ENCODE measurements around the gene PLK5.
"Not testable (repeated sequence)": the region's sequence is repeated elsewhere in the genome, so short reads cannot be mapped to it uniquely, and the experiment has no call there.

Gene PLK5

GRCh38 chr19:1494115-1494815, 29.6 kb upstream of the PLK5 start:
- TF ChIP-seq, protein P1, sequence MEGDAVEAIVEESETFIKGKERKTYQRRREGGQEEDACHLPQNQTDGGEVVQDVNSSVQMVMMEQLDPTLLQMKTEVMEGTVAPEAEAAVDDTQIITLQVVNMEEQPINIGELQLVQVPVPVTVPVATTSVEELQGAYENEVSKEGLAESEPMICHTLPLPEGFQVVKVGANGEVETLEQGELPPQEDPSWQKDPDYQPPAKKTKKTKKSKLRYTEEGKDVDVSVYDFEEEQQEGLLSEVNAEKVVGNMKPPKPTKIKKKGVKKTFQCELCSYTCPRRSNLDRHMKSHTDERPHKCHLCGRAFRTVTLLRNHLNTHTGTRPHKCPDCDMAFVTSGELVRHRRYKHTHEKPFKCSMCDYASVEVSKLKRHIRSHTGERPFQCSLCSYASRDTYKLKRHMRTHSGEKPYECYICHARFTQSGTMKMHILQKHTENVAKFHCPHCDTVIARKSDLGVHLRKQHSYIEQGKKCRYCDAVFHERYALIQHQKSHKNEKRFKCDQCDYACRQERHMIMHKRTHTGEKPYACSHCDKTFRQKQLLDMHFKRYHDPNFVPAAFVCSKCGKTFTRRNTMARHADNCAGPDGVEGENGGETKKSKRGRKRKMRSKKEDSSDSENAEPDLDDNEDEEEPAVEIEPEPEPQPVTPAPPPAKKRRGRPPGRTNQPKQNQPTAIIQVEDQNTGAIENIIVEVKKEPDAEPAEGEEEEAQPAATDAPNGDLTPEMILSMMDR (IDR thresholded peaks at IDR 0.05; ENCODE audit: low read depth, low read length, missing control alignments), result no peak

DNA sequence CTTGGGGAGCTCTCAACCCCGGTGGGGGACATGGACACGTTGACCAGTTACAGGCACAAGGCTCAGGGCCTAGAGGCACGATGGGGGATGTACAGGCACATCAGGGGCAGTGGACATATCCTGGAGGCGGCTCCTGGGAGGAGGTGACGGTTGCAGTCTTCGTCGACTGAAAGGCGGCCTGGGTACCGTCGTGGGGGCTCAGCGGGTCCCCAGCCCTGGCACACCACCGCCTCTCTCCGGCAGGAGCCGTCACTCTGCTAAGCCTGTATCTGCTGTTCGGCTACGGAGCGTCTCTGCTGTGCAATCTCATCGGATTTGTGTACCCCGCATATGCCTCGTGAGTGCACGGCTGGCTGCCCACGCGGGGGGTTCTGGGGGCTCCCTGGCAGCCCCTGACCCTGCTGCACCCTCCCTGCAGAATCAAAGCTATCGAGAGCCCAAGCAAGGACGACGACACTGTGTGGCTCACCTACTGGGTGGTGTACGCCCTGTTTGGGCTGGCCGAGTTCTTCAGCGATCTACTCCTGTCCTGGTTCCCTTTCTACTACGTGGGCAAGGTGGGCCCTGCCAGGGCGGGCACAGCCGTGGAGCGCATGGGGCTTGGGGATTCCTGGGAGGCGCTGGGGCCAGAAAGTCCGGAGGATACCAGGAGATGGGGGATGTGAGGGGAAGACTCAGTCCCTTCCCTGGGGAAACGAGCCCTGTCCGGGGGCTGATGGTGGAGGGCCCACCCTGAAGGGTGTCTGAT, 28.7 kb upstream of the PLK5 start:
- TF ChIP-seq, protein P1 (IDR thresholded peaks at IDR 0.05; ENCODE audit: low read depth, low read length, missing control alignments), result no peak
- no peak for DNase-seq (ENCODE audit: low read depth)
- H3K4me3 ChIP-seq (ENCODE audit: low read depth, low read length), result no peak overlapping the region

More at GRCh38 chr19:1494115-1494815, 29.6 kb upstream of the PLK5 start:
- DNase-seq (ENCODE audit: low read depth), result no peak
- no peak overlapping the region for H3K4me3 ChIP-seq (ENCODE audit: low read depth, low read length)

DNA sequence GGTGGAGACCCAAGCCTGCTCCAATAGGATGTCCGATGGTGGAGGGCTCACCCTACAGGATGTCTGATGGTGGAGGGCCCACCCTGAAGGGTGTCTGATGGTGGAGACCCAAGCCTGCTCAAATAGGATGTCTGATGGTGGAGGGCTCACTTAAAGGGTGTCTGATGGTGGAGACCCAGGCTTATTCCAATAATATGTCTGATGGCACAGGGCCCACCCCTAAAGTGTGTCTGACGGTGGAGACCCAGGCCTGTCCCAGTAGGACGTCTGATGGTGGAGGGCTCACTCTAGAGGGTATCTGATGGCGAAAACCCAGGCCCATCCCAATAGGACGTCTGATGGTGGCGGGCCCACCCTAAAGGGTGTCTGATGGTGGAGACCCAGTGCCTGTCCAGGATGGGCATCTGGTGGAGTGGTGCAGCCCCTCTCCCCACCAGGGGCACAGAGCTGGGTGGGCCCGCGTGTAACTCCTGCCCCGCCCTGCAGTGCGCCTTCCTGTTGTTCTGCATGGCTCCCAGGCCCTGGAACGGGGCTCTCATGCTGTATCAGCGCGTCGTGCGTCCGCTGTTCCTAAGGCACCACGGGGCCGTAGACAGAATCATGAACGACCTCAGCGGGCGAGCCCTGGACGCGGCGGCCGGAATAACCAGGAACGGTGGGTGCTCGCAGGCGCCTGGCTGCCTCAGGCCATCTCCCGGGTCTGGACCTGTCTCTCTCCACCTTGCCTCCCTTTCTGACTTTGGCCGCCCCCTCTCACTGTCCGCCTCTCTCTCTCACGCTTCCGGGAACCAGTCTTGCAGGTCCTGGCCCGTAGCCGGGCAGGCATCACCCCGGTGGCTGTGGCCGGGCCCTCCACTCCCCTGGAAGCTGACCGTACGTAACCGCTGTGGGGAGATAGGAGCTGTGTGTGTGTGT, 27.8 kb upstream of the PLK5 start:
- TF ChIP-seq, protein P1 (IDR thresholded peaks at IDR 0.05; ENCODE audit: low read depth, low read length, missing control alignments), result no peak
- DNase-seq (ENCODE audit: low read depth), result no peak
- no peak overlapping the region for H3K4me3 ChIP-seq (ENCODE audit: low read depth, low read length)

DNA sequence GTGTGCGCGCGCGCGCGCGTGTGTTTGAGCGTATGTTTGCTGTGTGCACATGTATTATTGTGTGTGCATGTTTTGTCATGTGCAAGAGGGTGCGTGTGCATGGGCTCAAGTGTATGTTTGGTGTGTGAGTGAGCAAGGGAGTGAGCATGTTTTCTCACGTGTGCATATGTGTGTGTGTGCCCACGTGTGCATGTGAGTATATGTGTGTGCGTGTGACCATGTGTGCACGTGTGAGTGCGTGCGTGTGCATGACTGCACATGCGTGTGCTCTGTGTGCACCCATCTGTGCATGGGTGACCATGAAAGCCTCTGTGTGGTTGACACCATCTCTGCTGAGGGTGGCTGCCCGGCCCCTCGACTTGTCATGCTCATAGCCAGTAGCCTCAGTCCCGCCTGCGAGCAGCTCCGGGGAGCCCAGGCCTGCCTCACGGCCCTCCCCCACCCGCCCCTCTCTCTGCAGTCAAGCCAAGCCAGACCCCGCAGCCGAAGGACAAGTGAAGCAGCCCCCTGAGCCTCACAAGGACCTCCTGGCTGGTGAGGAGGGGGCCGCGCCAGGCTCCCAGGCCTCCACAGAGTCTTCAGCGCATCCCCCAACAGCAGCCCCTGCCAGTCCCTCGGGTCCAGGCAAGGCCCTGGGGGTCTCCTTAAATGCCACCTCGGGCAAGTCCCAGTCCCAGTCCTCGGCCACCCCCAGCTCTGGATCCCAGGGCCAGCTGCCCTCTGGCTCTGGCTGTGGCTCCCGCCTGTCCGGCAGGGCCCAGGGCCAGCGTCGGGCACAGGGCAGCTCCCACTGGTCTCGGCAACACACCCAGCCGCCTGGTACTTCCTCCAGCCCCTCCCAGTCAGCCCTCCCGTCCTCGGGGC, 26.9 kb upstream of the PLK5 start:
- no peak for DNase-seq (ENCODE audit: low read depth)
- no peak overlapping the region for H3K4me3 ChIP-seq (ENCODE audit: low read depth, low read length)
- TF ChIP-seq, protein P1 (IDR thresholded peaks at IDR 0.05; ENCODE audit: low read depth, low read length, missing control alignments), result no peak

DNA sequence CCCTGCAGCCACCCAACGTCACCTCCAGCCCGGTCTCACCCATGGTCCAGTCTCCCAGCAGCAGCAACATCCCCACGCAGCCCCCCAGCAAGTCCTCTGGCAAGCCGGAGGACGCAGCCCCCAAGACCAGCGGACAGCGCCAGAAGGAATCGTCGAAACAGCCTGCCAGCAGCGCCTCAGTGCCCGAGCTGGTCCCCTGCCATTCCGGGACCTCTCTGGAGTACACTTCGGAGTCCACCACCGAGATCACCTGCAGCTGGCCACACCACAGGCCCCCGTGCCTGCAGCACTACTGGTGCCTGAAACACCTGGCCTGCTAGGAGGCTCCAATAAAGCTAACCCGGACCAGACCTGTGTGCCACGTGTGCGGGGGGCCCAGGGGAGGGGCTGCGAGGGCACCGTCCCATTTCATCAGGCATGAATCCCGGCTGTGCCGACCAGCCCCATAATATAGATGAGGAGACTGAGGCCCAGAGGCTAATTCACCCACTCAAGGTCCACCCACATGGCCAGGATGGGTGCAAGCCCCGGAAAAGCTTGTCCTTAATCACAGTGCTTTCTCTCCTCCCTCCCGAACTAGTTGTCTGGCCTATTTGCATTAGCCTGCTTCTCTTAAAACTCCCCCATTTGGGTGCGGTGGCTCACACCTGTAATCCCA, 26.2 kb upstream of the PLK5 start:
- TF ChIP-seq, protein P1 (IDR thresholded peaks at IDR 0.05; ENCODE audit: low read depth, low read length, missing control alignments), result no peak
- DNase-seq (ENCODE audit: low read depth), result no peak
- no peak overlapping the region for H3K4me3 ChIP-seq (ENCODE audit: low read depth, low read length)

- not testable (repeated sequence) for DNase-seq (ENCODE audit: low read depth); H3K4me3 ChIP-seq (ENCODE audit: low read depth, low read length)
These were observed 24.6 kb upstream of the PLK5 start for GRCh38 chr19:1499231-1499630.

Data from GM12864 (cell line).